Germinal center (tissue), 1 donor: Measurements from ENCODE around the gene HLA-F.

ENCODE experiments used
- DNase-seq: peaks from one replicate; pipeline ENCODE4 v3.0.0; 2012; ENCODE audit warnings: mixed read lengths, low spot score

Gene HLA-F

GRCh38 chr6:29763491-29764289 is 40.5 kb downstream of the HLA-F start:
- DNase-seq, result no peak

GRCh38 chr6:29764422-29765196 is 41.4 kb downstream of the HLA-F start:
- DNase-seq, result no peak

DNA sequence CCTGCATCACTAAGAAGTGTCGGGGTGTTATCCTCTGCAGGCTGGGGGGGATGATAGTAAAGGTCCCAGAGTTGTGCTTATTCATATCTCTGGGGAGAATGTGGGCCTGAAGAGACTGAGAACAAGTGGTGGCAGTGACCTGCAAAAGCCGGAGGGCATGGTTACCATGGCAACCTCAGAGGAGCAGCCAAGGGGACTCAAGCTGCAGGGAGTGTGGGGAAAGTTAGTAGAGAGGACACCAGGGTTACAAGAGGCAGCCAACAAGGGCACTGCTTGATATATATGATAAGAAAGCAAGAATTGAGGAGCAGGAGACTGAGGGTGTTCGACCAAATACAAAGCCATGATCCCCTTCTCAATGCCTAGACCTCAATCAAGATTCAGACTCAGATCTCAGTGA is 46.1 kb downstream of the HLA-F start:
- DNase-seq, result no peak

DNA sequence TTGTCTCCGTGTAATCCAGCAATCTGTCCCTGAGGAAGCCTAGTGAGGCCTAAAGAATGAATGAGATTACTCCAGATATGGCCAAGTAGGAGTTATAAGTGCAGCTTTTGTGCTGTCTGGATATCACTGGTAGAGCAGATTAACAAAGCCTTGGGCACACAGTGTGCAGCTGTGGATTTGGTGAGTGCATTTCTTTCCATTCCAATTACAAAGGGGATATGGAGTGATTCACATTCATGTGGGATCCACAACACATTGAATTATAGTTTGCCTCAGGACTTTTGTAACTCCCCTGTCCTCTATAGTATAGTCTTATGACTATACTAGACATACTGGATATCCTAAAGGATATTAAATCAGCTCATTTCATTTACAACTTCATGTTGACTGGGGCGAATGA is 47.1 kb downstream of the HLA-F start:
- DNase-seq, result no peak

DNA sequence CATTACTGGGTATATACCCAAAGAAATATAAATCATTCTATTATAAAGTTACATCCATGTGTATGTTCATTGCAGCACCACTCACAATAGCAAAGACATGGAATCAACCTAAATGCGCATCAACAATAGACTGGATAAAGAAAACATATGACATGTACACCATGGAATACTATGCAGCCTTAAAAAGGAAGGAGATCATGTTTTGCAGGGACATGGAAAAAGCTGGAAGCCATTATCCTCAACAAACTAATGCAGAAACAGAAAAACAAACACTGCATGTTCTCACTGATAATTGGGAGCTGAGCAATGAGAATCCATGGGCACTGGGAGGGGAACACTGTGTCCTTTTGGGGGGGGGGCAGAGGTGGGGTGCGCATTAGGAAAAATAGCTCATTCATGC is 53.5 kb downstream of the HLA-F start:
- DNase-seq, result no peak
